ENCODE measurements around the gene ACSBG1. TPM values are rescaled to one million over a fixed set of nuclear protein-coding genes. Genes with fewer than 3 reads are reported as not detected.
A peak's percentile ranks its signal among the peaks of the same experiment; 100 is the strongest.

ACSBG1 gene
- total and polyA plus RNA-seq, 2 of the 8 experiments (the other 6 are each of a cell fraction or from before 2014, with no cell fraction given): 5.4 to 7.1 TPM

DNA sequence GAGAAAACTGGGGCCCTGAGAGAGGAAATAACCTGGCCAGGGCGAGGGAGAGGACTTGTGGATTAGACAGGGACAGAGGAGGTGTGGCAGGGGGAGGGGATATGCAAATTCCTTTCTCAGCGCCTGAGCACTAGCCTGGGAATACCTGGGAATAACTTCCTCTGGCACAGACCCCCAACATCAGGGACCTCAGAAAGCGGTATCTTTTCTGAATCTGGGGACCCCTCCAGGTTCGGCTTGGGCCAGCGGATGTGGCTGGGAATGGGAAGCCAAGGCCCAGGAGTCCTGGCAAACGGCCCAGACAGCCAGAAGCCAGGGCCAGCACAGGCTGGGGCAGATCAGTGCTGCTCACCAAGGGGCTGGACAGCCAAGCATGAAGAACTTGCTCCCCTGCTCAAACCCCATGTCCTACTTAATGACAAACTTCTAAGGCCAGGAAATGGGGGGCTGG lies 9.2 kb upstream of the ACSBG1 start:
- H3K56ac ChIP-seq (replicated peaks; ENCODE audit: insufficient read length, low read depth, low read length): no peak overlapping the region
- H3K27me3 ChIP-seq (replicated peaks in 1 of 4; ENCODE audit: control insufficient read depth in 3 of 4, extremely low read depth in 1 of 4, insufficient read depth in 3 of 4, low read length in 3 of 4): no peaks in the 10 kb centered on the region
- no peaks in the 10 kb centered on the region for H3K79me1 ChIP-seq (ENCODE audit: low read depth, low read length)
- DNase-seq (ENCODE audit: low read depth in 1 of 2, low spot score in 2 of 2) (peak in 1 of 2 experiments; percentile 72), FAIRE-seq (no peak)
- no peaks in the 10 kb centered on the region for H3K23me2 ChIP-seq (ENCODE audit: low read depth, low read length)
- H3K9me3 ChIP-seq (ENCODE audit: insufficient read depth in 2 of 2, low read depth in 1 of 2, low read length in 1 of 2): no peaks in the 10 kb centered on the region
- H3K36me3 ChIP-seq (ENCODE audit: control insufficient read depth in 2 of 4, insufficient read depth in 4 of 4, low read length in 3 of 4): no peaks in the 10 kb centered on the region
- no peak overlapping the region for H4K91ac ChIP-seq (replicated peaks; ENCODE audit: insufficient read length, low read length)
- H2BK12ac ChIP-seq (ENCODE audit: low read depth, low read length): 0 out of 2 replicates have a peak overlapping the region, but pooled peaks have one; percentile 68
- H2AK5ac ChIP-seq (ENCODE audit: low read depth, low read length): no peak overlapping the region
- H2BK120ac ChIP-seq (replicated peaks; ENCODE audit: low read depth, low read length): no peak overlapping the region
- CTCF ChIA-PET (ENCODE audit: partially characterized antibody): interaction anchor here (0.7 to 16.2 kb wide), 16 partner anchors 8 to 665 kb away, joined by 3 to 285 read pairs (median 5); partner anchors contain the start of gene ACSBG1
- no peak overlapping the region for H4K5ac ChIP-seq (ENCODE audit: insufficient read length, low read depth, low read length)
- H3K27ac ChIP-seq (ENCODE audit: low read depth, low read length): no peak overlapping the region
- H4K8ac ChIP-seq (ENCODE audit: extremely low read depth, insufficient read depth, low read length): no peak overlapping the region
- H2AFZ ChIP-seq (ENCODE audit: low read length): peak overlapping the region; percentile 84; the same call in 1 of the 2 replicates
- peak overlapping the region; percentile 90; the same call in 1 of the 2 replicates for H2BK20ac ChIP-seq (ENCODE audit: low read length)
- H3K18ac ChIP-seq (ENCODE audit: extremely low read depth, low read length): peak overlapping the region; percentile 52; the same call in 1 of the 2 replicates
- H3K4me2 ChIP-seq (ENCODE audit: insufficient read depth in 1 of 2, low read depth in 2 of 2, low read length in 2 of 2): 0 out of 4 replicates have a peak overlapping the region, but pooled peaks of 1 of the 2 experiments have one; percentile 3
- POLR2A ChIA-PET (ENCODE audit: partially characterized antibody): no interaction called here
- H3K23ac ChIP-seq (ENCODE audit: insufficient read length): no peak overlapping the region
- WGBS, 2 experiments (ENCODE audit: extremely low coverage in 1 of 2, insufficient coverage in 1 of 2, insufficient read length in 1 of 2, insufficient replicate concordance in 2 of 2, low coverage in 1 of 2, low lambda C conversion rate in 2 of 2, missing lambda C conversion rate in 1 of 2): 63% methylated on average over 6 of the region's 6 CpGs; no CpG with 5 or more reads in 1 of the 2 experiments
- no peak overlapping the region for H3K4me3 ChIP-seq (ENCODE audit: extremely low read depth in 1 of 4, insufficient read depth in 2 of 4, low read depth in 3 of 4, low read length in 4 of 4)
- H3K14ac ChIP-seq (ENCODE audit: insufficient read length): no peak overlapping the region
- H3K4me1 ChIP-seq (replicated peaks in 1 of 4; ENCODE audit: control insufficient read depth in 3 of 4, insufficient read depth in 4 of 4, low read length in 3 of 4): peaks cover 0 to 8% (median 5%) of the 10 kb centered on the region in 4 experiments; a peak in 6 of 7 replicates
- peak overlapping the region; percentile 56; the same call in 1 of the 2 replicates for H2BK5ac ChIP-seq (ENCODE audit: low read depth, low read length)
- H4K20me1 ChIP-seq (replicated peaks in 1 of 2; ENCODE audit: control insufficient read depth in 1 of 2, insufficient read depth in 2 of 2, low read length in 2 of 2): no peaks in the 10 kb centered on the region
- H3K9ac ChIP-seq (replicated peaks in 1 of 4; ENCODE audit: extremely low read depth in 1 of 4, low read depth in 3 of 4, low read length in 3 of 4): no peak overlapping the region
- H3K4ac ChIP-seq (replicated peaks; ENCODE audit: insufficient read length, low read depth, low read length): no peak overlapping the region
- H2BK15ac ChIP-seq (ENCODE audit: low read length): no peak overlapping the region
- H3K79me2 ChIP-seq (ENCODE audit: control insufficient read depth in 1 of 2, insufficient read depth in 2 of 2, low read length in 2 of 2): no peaks in the 10 kb centered on the region
- TF ChIP-seq POLR2A (IDR thresholded peaks at IDR 0.05; ENCODE audit: control extremely low read depth in 1 of 2, low read depth in 2 of 2, low read length in 2 of 2): no peak
- no peak for TF ChIP-seq ZNF274 (IDR thresholded peaks at IDR 0.05; ENCODE audit: borderline replicate concordance, extremely low read depth, low read length)

Measured in H1 (cell line).